Left renal cortex interstitium (tissue), 4 donors: ENCODE data around the gene RPL38. TPM values are rescaled to one million over a fixed set of nuclear protein-coding genes. Genes with fewer than 3 reads are reported as not detected.
A peak's percentile ranks its signal among the peaks of the same experiment; 100 is the strongest.

Source experiments
- DNase-seq, 4 donors: peaks; one replicate each; pipeline ENCODE4 v3.0.0-alpha.2; 2013; ENCODE audit warnings: low read depth in 4 of 4, low spot score in 2 of 4, missing footprints in 1 of 4
- polyA plus RNA-seq, 4 donors: library from polyadenylated mRNA; unstranded; fragments of 120-200 nt; gene quantifications; one replicate each; pipeline ENCODE4 v1.2.1, GENCODE V29; 2013; ENCODE audit not compliant: insufficient read length in 4 of 4

RPL38 gene
- polyA plus RNA-seq, 4 donors: 1,120 to 1,451 (median 1,189) TPM

DNA sequence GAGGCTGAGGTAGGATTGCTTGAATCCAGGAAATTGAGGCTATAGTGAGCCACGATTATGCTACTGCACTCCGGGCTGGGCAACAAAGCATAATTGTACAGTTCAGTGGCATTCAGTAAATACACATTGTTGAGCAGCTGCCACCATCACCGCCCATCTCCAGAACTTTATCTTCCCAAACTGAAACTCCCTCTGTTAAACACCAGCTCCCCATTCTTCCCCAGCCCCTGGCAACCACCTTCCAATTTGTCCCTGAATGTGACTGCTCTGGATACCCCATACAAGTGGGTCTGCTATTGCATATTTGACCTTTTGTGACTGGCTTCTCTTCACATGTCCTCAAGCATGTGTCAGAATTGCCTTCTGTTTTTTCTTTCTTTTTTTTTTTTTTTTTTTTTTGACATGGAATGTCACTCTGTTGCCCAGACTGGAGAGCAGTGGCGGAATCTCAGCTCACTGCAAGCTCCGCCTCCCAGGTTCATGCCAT is 2.9 kb downstream of the RPL38 start:
- no peak for DNase-seq

DNA sequence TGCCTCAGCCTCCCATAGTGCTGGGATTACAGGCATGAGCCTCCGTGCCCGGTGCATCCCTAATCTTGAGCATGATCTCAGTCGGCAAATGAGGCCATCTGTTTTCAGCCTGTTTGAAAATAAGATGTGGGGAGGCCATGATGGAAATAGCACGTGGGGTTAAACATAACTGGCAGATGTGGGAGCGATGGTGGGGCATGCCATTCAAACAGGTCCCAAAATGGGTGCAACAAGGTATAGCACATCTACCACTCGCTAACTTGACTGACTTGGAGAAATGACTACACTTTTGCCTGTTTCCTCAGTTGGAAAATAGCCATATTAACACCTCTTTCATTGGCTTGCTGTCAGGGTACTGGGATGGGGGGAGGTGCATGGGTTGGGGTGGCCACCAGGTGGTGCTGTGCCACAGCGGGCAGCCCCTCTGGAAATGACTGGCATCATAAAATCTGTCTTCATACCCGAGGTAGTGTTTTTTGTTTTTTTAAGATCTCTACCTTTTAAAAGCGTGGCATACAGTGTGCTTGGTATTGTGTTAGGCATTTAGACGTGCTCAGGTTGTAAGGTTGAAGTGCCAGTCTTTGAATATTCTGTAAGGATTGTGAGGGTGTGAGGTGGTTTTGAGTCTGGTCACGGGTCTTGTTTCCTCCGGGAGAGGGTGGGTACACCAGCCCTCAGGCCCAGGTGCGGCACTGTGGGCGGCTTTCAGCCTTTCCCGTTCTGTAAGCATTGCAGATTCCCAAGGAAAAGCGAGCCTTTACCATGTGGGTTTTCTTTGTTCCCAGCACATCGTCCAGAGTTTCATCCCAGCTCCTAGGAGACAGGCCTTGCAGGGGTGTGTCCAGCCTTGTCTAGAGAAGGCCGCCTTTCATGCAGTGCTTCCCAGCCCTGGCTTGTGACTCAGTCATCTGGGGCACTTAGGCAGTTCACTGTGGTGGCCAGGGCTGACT is 7.0 kb downstream of the RPL38 start:
- DNase-seq: no peak

DNA sequence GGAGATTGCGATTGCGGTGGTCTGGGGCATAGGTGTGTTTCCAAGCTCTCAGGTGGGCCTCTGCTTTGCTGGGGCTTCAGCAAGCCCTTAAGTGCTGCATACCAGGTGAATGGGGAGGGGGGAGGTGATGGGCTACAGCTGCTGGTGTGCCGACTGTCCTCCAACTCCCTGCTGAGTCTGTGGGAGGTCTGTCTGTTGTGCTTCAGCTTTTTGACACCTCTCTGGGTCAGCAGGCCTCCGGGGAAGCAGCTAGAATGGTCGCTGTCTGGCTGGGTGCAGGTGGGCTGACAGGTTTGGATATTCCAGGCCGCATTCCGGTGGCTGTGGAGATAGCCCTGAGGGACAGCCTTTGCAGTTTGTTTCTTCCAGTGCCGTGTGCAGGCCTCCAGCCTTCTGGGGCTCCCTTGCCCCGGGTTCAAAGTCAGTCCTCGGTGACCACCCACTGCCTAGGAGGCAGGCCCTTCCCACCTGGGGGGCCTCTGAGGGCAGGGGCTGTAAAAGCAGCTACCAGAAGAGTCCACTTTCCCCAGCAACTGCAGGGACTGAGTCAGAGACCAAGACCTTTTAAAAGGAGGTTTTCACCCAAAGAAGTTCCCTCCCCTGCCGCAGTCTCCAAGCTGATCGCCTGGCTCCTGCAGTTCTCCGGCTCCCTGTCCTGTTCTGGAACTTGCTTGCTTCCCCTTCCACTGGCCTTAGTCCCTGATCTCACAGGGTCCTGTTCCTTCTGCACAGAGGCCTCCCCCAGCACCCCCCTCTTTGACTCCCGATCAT is 7.8 kb downstream of the RPL38 start:
- DNase-seq: no peak

DNA sequence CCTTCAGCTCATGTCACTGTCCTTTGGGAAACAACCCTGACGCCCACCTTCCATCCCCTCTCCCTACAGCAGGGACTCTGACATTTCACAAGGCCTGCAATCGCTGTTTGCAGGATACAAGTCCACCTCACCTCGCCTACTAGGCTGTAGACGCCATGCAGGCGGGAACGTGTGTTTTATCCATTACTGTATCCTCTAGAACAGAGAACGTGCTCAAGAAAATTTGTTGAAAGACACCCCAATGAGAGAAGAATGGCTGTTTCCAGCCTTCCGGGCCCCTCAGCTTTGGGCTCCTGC is 8.4 kb downstream of the RPL38 start:
- no peak for DNase-seq

DNA sequence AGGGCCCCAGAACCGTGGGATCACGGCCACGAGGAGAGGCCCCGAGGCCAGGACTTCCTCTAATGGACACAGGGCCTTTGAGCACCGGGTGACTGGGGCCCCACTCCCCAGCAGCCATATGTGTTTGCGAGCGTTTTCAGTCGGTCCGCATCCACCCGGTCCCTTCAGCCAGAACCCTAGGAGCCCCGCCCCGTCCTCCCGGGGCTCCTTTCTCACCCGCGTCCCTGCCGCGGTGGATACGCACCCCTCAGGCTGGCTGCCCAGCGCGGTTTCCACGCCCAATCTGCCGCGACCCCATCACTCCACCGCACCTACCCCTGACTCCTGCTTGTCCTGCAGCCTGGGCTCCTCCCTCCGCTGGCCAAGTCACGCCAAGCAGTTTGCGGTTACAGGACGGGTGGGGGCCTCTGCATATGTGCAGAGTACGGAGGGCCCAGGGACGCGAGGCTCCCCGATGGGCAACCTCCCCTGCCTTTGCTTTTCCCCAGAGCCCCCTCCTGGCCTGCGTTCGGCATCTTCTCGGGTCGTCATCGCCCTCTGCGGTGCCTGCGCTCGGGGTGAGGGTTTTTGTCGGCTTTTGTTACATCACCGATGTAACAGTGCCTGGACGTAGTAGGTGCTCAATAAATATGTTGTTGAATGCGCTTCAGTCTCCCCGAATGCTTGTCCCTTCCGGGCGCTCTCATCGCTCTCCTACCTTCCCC is 8.9 kb downstream of the RPL38 start:
- no peak for DNase-seq

DNA sequence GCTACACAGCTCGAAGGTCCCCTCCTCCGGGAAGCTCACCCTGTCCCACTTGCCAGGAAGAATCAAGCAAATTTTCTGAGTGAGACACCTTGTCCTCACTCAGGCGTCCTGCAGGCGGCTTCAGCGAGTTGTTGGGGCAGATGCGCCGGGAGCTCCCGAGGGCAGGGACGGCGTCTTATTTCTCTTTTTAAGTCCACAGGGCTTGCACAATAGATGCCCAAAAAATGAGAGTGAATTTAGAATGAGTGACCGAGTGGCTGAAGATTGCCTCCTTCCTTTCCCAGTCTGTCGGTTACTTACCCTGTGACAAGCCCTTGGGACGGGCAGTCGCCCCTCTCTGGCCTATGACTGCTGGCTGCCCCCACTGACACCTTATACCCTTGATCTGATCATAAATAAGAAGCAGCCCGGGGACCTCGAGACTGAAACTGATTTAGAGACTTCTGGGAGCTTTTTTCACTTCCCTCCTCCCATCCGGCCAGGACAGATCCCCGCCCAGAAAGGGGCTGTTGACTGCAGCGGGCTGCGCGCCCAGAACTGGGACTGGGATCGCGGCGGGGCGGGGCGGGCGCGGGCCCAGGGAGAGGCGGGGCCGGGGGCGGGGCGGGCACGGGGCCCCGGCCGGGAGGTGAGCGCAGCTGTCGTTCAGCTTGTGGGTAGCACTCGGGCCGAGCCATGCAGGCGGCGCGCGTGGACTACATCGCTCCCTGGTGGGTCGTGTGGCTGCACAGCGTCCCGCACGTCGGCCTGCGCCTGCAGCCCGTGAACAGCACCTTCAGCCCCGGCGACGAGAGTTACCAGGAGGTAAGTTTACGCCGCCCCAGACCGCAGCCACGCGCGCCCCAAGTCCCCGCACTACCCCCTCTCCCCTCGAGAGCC is 9.7 kb downstream of the RPL38 start, which contains the start of gene TTYH2:
TTYH2 (plus strand) TSS at position 659 of the 879 bp plus-strand sequence; CDS start at position 676, 17 bp downstream.
- DNase-seq: peak in 3 of 4 donors; percentile 70 to 90 (median 82)

DNA sequence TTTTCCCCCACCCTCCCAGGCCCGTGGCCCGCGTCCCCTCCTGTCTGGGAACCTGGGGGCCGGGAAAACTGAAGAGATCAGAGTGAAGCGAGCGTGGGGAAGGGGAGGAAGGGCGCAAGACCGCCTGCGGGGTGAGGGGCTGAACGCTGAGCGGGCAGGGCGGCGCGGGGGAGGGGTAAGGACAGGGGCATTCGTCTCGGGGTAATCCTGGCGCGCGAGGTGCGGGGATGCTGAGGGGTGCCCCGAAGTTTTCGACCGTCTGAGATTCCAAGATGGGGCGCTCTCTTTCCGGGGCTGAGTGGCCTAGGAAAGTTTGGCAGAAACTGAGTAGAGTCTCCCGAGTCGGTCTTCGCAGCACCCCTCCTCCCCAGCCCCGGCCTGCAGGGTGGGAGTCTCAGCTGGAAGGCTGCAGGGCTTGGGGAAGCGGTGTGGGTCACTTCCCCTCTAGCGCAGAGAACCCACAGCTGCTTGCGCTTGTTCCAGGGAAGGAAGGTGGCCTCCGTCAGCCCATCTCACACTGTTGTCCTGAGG is 10.4 kb downstream of the RPL38 start:
- no peak for DNase-seq

DNA sequence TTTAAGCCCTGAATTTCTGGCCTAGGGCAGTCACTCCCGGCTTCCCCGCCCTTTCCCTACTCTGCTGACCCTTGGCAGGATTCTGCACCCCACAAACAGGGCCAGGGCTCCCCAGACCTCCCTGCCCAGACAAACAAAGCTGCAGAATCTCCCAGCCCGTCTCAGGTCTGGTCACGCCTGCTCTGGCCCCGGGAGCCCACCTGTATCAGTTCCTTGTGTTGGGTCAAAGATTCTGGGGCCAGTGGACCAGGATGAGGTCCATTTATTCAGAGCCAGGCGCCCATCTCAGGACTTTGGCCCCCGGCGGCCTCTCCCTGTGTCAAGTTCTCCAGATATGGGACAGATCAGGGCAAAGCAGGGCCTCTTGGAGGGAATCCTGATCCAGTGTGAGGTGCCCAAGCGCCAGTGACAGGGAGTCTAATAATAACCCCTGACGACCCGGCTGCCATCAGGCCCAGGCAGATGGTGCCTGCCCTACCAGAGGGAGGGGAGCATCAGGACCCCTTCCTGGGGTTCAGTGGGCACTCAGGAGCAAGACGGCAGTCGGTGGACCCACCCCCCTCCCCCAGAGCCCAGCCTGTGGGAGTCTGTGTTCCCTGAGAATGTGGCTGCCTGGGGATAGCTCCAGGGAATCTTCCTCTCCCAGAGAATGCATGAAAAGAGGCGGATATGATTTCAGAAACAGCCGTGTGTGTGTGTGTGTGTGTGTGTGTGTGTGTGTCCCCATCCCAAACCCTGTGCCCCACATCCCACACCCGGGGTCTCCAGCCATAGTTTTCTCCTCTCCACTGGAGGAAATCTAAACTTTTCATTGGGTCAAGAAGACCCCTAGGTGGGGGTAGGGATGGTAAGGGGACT is 11.2 kb downstream of the RPL38 start:
- no peak for DNase-seq

DNA sequence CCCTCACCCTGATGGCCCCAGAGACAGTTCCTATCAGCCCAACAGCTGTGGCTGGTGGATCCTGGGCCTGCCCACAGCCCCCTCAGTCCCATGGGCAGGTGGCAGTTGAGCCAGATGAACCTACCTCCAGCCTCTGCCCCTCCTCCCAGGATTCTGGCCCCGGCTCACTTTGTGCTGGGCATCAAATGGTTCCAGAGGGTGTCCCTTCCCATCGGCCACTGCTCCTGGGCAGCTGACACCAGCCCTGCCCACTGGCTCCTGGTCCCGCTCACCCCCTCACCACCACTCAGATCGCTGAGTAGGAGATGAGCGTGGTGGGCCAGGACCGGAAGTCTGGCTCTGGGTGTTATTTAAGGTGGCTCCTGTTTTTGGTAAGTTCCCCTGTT is 11.9 kb downstream of the RPL38 start:
- DNase-seq: no peak

DNA sequence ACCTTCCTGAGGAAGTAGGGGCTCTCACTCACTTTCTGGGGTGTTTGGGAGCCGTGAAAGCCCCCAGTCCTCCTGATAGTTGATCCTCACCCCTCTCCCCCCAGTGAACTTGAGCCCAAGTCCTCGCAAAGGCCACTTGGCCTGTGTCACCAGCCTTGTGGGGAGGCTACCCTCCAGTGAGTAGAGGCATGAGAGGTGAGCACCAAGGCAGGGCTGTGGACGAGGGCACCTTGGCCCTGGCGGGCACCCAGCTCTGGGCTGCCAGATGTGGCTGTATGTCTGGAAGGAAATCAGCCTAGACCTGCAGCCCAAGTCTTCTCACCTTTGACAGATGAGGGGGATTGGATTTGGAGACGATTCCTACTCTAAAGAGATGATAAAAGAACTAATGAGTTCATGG is 13.0 kb downstream of the RPL38 start:
- DNase-seq: no peak

DNA sequence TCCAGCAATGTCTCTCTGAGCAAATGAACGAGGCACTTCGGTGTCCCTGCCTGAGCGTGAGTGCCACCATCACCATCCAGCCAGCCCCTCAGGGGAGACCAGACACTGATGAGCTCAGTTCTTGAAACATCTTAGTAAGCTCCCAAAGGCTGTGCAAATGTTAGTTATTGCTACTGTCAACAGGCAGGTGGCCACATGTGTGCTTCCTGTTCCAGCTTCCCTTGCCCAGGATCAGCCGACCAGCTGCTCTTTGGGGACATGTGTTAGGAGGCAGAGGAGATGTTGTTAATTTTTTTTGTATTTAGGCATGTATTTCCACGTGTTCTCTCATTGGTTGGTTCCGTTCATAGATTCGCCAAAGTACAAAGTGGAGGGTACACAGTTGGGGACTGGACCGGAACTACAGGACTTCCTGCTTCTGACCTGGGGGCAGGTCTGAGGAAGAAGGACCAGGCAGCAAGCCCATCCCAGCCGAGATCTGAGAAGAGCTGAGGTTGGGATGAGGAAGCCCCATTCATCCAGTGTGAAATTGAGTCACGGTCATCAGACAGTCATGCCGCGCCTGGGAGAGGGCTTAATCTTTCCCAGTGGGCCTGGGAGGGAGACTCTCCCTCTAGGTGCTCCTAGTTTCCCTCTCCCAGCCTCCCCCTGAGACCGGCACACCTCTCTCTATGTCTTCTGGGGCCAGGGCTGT is 13.7 kb downstream of the RPL38 start:
- no peak for DNase-seq

DNA sequence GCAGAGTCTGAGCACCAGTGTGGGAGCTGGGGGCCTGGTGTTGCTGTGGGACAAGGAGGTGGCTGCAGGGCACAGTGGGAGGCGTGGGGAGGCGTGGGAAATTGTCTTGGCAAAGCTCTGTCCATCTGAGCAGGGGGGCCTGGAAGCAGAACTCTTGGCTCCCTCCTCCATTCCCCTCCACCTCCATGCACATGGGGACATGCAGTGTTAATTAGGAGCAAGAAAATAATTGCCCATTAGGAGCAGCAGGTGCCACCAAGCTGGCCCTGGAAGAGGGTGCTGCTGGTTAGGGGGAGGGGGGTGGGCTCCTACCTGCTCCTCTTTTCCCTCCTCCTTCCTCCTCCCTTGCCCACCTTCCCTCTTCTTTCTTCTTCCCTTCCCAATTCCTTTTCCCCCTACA is 14.4 kb downstream of the RPL38 start:
- no peak for DNase-seq

DNA sequence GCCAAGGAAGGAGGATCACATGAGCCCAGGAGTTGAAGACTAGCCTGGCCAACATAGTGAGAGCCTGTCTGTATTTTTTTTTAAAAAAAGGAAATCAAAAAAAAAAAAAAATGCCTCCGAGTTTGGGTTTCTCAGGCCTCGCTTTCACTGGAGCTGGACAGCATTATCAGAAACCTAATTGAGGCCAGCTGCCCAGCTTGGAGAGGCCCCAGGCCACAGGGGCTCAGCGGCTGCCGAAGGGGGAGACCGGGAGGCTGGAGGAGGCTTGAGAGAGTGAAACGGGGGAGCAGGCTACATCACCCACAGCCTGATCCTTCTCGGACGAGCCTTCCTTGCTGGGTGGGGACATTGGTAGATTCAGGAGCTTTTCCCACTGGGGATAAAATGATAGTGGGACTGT is 15.0 kb downstream of the RPL38 start:
- DNase-seq: no peak

DNA sequence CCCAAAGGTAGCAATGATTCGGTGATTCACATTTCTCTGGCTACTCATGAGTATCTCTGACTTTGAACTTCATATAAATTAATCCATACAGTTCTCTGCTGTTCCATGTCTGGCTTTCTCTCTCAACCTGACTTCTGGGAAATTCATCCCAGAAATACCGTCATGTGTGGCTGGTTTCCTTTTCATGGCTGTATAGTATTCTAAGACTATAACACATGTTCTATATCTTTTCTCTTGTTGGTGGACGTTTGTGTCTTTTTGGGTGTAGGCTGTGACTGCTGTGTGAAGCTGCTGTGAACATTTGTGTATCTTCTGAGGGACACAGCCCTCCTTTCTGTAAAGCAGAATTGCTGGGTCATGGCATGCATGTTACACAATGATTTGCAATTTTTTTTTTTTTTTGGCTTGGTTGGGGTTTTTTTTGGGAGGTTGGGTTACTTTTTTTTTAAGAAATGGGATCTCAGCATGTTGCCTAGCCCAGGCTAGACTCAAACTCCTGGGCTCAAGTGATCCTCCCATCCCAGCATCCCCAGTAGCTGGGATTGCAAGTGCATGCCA is 16.2 kb downstream of the RPL38 start:
- no peak for DNase-seq

DNA sequence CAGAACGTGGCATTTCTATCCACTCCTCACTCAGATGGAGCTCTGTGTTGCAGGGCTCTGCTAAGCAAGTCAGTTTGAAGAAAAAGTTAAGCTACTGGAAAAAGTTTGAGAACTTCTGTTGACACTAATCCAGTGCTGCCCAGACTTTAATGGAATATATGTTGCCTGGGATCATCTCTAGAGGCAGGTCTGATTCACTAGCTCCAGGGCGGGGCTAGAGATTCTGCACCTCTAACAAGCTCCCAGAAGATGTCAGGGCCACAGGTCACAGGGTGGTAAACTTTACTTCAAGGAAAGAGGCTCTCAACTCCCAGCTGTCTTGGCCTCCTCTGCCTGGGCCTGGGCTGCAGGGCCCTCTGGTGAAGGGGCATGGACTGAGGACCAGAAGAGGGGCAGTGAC is 16.7 kb downstream of the RPL38 start:
- no peak for DNase-seq

DNA sequence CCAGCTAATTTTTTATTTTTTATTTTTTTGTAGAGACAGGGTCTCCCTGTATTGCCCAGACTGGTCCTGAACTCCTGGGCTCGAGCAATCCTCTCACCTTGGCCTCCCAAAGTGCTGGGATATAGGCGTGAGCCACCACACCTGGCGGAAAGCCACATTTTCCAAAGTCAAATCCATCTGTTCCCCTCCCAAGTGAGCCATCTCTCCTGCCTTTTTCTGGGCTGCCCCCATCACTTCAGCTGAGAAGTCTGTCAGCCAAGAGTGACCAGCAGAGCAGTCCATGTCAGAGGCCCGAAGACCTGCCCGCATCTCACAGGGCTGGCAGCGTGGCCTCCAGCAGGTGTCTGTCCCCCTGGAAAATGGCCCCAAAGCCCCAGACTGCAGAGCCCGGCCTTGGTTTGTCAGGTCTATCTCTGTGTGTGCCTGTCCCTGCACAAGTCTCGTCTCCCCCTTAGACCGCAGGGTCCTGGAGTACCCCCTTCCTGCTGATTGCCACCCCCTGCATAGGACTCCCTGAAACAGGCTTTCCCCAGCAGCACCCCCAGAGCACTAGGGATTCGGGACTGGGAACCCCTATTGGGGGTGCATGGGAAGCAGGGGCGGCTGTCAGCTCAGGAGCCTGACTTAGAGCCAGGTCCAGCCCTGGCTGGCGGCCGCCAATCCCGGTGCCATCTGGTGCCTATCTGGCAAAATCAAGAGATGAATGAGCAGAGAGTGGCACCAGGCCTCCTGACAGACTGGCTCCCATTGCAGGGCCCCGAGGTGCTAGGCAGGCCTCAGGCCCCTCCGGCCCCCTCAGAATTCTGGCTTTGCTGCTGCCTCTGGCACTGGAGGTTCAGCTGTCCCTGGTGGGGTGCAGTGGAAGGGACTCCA is 17.7 kb downstream of the RPL38 start:
- no peak for DNase-seq

DNA sequence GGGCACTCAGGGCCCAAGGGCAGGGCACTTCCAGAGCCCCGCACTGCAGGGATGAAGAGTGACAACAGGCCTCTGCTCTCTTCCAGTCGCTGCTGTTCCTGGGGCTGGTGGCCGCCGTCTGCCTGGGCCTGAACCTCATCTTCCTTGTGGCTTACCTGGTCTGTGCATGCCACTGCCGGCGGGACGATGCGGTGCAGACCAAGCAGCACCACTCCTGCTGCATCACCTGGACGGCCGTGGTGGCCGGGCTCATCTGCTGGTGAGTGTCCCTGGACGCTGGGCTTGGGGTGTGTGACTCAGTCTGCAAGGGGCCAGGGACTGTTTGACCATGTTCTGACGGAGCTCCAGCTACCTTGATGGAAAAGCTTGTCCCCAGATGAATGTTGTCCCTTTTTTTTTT is 18.9 kb downstream of the RPL38 start:
- no peak for DNase-seq
